GM18520 (cell line): ENCODE data around the gene ATOH8.

Experiments used
- ATAC-seq: cut with Tn5 transposase; IDR thresholded peaks from one replicate; pipeline ENCODE4 v1.9.1; 2021; ENCODE audit not compliant: unreplicated experiment

The ATOH8 gene

GRCh38 chr2:85797921-85798320 is 44.1 kb downstream of the ATOH8 start:
- ATAC-seq: no peak

GRCh38 chr2:85799215-85799956 is 45.6 kb downstream of the ATOH8 start:
- ATAC-seq: no peak

DNA sequence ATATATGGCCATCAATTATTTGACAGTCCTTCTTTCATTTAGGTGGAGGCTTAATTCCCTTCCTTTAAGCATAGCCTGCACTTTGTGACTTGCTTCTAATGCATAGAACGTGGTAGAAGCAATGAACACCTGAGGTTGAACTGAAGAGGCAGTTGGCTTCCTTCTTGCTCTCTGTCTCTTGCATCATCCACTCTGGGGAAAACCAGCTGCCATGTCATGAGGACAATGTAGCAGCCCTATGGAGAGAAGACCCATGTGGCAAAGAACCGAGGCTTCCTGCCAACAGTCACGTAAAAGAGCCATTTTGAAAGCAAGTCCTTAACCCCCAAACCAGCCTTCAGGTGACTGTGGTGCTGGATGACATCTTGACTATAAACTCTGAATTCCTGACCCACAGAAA is 46.8 kb downstream of the ATOH8 start:
- ATAC-seq: no peak

GRCh38 chr2:85801871-85802270 is 48.1 kb downstream of the ATOH8 start:
- ATAC-seq: no peak

GRCh38 chr2:85802354-85803103 is 48.7 kb downstream of the ATOH8 start:
- ATAC-seq: no peak

DNA sequence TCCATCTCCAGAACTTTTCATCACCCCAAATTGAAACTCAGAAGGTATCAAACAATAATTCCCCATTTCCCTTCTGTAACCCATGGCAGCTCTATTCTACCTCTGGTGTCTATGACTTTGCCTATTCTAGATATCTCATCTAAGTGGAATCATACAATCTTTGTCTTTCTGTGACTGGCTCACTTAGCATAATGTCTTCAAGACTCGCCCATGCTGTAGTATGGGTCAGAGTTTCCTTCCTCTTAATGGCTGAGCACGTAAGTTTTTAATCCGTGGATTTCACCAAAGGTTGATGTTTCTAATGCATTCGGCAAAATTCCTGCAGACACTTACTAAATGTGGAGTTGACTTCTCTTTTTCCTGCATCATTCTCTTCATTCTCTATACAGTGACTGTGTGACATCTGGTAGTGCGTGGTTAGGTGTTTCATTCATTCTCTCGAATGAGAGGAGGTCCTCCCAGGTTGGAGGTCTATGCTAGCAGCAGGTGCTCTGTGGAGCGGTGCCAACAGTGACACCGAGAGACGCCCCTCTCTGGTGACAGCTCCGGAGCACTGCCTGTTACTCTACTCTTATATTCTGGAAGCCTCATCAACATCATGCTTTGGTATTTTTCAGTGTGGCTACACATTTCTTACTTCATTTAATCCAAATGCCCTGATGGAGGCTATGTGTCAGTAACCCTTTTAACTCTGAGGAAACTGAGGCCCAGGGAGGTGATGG is 50.1 kb downstream of the ATOH8 start:
- no peak for ATAC-seq

DNA sequence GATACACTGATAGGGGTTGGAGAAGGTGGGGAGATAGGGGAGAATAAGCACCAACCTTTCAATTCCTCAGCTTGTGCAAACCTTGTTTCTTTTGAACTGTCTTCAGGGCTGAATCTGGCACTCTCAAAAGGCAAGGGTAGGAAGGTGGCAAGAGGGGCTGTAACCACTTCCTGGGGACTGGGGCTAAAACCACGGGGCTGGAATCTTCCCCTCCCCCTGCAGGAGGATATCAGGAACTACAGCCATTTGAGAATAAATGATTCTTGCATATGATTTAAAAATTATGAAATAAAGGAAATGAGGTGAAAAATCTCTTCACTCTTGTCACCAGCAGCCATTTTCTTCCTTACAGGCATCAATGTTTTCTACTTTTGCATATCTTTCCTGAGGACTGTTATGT is 50.8 kb downstream of the ATOH8 start:
- ATAC-seq: no peak

DNA sequence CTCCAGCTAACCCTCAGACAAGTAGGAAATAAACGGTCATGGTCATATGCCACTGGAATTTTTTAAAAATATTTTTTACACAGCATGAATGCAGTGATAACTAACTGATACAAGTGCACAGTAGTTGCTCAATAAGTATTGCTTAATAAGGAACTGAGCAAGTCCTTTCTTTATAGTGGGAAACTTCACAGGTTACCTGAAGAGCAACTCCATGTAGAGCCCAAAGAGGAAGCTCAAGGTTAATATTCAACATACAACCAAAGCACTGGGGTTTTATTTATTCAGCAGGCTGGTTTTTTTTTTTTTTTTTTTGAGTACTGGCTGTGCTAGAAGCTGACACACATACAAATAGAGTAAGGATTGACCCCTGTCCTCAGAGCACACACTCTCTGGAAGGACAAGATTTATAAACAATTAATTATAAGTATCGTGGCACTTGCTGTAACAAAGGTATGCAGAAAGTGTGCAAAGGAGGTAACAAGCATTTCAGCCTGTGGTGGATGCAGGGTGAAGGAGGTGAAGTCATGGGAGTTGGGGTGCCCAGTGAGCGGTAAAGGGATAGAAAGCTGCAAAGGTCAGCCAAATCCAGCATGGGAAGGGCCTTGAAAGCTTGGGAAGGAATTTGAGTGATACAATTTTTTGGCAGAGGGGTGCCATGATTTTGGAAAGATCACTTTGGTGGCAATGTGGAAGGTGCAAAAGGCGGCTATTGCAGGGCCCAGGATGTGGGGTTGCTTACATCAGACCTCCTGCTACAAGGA is 52.7 kb downstream of the ATOH8 start:
- ATAC-seq: no peak

DNA sequence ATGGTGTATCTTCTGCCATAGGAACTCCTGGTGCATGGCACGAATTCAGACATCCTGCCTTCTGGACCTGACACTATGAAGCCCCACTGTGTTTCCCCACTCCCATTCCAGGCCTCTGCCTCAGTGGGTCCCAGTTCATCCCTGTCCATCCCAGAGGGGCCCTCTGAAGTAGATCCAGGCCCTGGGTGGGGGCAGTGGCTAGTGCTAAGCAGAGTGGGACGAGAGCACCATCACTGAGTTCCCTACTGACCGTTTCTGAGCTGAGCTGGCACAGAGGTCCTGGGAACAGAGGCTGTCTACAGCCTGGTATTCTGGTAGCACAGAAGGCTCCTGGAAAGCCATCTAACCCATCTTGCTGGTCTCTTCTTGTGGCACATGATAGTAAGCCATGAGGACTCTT is 54.0 kb downstream of the ATOH8 start:
- no peak for ATAC-seq

DNA sequence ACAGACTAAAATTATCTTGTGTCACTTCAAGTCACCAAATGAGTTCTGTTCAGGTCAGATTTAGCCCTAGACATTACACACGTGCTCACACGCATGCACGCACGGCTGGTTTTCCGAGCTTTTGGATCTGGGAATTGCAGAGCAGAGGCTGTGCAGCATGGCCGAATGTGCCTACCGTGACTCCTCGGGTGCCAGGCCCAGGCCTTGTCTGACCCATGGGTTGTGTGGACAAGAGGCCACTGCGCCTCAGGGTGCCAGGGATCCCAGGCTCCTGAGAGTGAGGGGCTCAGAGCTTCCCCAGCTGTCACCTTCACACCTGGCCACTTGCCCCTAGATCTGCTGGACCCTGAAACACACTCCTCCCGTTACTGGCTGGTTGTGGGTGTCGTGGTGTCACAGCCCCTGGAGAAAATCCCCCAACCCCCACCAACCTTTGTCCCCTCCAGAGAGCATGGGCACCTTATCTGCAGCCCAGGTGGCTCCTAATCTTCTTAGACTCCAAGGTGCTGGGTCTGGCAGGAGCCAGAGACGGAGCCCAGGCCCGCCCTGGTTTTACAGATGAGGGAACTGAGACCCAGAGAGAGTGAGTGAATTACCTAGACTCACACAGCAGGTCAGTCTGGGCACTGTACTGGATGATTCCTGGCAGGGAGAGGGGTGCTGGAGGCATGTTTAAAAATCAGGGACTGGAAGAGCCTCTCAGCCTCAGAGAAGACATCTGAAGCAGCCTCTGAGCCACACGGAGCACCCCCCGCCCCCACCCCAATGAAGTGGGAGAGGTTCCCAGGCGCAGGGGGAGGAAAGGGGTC is 56.8 kb downstream of the ATOH8 start:
- ATAC-seq: no peak

GRCh38 chr2:85811180-85812093 is 57.6 kb downstream of the ATOH8 start:
- no peak for ATAC-seq

DNA sequence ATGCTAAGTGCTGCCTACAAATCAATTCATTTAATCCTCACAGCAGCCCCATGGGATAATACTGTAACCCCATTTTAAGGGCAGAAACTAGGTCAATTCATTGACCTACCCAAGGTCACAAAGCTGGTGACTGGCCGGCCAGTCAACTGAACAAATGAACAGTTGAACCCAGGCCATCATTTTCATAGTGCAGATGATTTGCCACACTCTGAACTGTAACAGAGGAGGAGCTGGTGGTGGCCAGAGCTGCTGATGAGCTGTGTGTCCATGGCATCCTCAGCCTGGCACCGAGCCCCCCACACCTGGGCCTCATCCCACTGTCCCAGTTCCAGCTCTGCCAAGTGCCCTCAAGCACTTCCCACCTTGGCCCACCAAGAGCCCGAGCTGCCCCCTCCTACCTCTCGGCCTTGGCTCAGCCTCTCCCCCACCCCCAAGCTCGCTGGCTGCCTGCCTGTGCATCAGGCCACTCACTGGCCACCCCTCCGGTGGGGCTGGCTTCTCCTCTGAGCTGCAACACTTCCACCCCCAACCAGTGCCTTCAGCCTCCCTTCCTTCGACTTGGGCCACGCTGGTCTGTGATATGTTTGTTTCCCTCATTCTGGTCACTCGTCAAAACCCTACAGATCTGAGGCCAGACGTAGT is 58.4 kb downstream of the ATOH8 start:
- ATAC-seq: no peak

DNA sequence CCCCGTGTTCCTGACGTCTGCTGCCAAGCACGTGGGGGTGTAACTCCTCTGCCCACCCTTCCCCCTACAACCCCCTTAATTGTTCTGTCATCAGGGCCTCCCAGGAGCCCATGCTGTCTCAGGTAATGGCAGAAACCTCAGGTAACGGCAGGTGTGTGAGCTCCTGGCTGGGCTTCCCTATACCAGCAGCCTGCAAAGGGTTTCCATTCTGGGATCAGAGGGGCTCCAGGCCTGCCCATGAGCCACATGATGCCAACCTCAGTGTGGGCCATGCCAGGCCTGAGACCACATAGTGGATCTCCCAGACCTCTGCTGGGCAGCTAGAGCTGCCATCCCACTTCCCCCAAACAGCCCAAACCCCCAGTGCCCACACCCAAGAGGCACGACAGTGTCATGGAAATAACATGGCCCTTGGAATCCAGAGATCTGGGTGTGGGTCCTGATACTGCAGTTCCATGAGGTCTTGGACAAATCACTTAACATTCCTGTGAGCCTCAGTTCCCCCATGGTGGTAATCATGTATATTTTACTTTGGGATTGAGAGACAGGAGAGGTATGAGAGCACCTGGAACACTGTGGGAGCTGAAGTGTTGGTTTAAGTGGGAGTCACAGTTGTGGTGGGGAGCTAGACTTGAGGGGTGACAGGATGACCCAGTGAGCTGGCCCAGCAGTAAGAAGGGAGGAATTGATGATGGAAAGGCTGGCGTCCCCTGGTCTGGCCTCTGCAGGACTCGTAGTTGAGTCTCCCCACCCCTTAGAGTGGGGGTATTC is 59.6 kb downstream of the ATOH8 start:
- no peak for ATAC-seq

DNA sequence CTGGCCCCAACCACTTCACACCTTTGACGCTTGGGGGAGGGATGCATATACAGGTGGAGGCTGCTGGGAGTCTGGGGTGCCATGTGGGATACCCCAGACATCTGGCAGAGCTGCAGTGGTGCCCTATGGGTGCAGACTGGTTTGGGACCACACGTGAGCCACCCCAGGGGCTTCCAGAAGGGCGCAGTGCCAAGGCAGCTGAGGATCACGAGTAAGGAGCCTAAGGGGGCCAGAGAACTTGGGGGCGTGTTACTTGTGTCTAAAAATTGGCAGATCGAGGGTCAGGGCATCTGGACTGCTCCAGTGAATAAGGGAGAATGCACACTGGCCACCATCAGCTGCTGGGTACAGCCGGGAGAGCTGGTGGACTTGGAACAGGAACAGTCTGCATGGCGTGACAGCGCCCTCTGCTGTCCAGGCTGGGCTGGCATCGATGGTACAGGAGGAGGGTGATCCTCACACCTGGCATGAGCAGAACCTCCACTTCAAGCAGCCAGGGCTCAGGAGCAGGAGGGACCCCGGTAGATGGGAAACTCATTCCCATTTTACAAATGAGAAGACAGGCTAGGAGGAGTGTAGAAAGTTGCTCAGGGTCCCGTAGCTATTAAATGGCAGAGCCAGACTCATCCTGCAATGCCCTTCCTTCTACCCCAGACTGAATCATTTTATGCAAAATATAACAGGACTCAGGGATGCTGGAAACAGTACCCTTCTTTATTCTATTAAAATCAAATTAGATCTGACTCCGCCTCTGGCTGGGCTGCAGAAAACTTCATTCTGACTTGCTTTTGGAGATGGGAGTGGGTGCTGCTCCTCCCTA is 60.4 kb downstream of the ATOH8 start:
- ATAC-seq: no peak

- ATAC-seq: no peak
Measured at GRCh38 chr2:85814802-85815550, 61.2 kb downstream of the ATOH8 start.

DNA sequence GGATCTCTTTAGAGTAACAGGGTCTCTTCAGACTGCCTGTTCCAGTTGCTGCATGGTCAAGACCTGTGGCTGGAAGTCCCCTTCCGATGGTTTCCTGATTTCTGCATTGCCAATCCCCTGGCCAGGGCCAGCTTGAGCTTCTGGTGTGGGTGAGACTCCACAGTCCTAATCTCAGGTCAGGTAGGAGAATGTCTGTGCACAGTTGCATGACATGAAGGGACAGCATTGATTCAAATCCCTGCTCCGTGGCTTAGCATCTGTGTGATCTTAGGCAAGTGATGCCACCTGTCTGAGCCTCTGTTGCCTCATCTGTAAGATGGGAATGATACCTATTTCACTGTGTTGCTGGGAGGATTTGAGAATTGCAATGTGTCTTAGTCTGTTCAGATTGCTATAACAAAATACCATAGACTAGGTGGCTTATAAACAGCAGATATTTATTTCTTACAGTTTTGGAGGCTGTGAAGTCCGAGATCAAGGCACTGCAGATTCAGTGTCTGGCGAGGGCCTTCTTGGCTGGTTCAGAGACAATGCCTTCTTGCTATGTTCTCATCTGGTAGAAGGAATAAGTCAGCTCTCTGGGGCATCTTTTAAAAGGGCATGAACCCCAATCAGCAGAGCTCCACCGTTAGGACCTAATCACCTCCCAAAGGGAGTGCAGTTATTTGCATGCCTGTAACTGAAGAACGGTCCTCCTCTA is 66.2 kb downstream of the ATOH8 start:
- ATAC-seq: no peak
